GM21723 (cell line): Measurements from ENCODE around the gene TAAR5.
"Not testable (repeated sequence)": the region's sequence is repeated elsewhere in the genome, so short reads cannot be mapped to it uniquely, and the experiment has no call there.

ENCODE experiments used
- ATAC-seq: cut with Tn5 transposase; IDR thresholded peaks from one replicate; pipeline ENCODE4 v1.9.1; 2021; ENCODE audit warnings: mild to moderate bottlenecking, moderate library complexity; ENCODE audit not compliant: unreplicated experiment

Gene TAAR5

GRCh38 chr6:132571774-132572173 is 17.8 kb downstream of the TAAR5 start:
- no peak for ATAC-seq

- no peak for ATAC-seq
These were observed 19.2 kb downstream of the TAAR5 start, which contains the start of gene TAAR6 for GRCh38 chr6:132570221-132570777. Gene TAAR6, plus strand, starts transcription at chr6:132570322. Its CDS starts 0 bp downstream, at chr6:132570322.

GRCh38 chr6:132569170-132569569 is 20.4 kb downstream of the TAAR5 start:
- ATAC-seq, result no peak

GRCh38 chr6:132568611-132569010 is 20.9 kb downstream of the TAAR5 start:
- ATAC-seq, result no peak

GRCh38 chr6:132567566-132567965 is 22.0 kb downstream of the TAAR5 start:
- ATAC-seq, result no peak

GRCh38 chr6:132566404-132566803 is 23.1 kb downstream of the TAAR5 start:
- no peak for ATAC-seq

GRCh38 chr6:132560087-132560486 is 29.5 kb downstream of the TAAR5 start:
- not testable (repeated sequence) for ATAC-seq

GRCh38 chr6:132552372-132552771 is 37.2 kb downstream of the TAAR5 start, which contains the start of gene TAAR8:
Gene TAAR8, plus strand, starts transcription at chr6:132552672. Its CDS starts 21 bp downstream, at chr6:132552693.
- ATAC-seq, result no peak

GRCh38 chr6:132551214-132551613 is 38.3 kb downstream of the TAAR5 start:
- ATAC-seq, result no peak

GRCh38 chr6:132548746-132549463 is 40.6 kb downstream of the TAAR5 start:
- no peak for ATAC-seq

GRCh38 chr6:132544826-132545225 is 44.7 kb downstream of the TAAR5 start:
- no peak for ATAC-seq
